ENCODE measurements around the gene KRT86. TPM values are rescaled to one million over a fixed set of nuclear protein-coding genes. Genes with fewer than 3 reads are reported as not detected.
"Not testable (repeated sequence)": the region's sequence is repeated elsewhere in the genome, so short reads cannot be mapped to it uniquely, and the experiment has no call there.

Gene KRT86
- total RNA-seq, 2 donors from 2014 or later, result 0.20 TPM; not detected in 1

GRCh38 chr12:52284562-52285171, 10.2 kb downstream of the KRT86 start:
- DNase-seq, result no peak
- ATAC-seq, result no peak
- intact Hi-C loops (cut with DNase I, micrococcal nuclease), result no loop called here

GRCh38 chr12:52285172-52285745, 10.8 kb downstream of the KRT86 start:
- no peak for ATAC-seq
- intact Hi-C loops (cut with DNase I, micrococcal nuclease), result no loop called here
- DNase-seq, result no peak

GRCh38 chr12:52285851-52286530, 11.5 kb downstream of the KRT86 start:
- ATAC-seq (no peak), DNase-seq (no peak)
- intact Hi-C loops (cut with DNase I, micrococcal nuclease), result no loop called here

DNA sequence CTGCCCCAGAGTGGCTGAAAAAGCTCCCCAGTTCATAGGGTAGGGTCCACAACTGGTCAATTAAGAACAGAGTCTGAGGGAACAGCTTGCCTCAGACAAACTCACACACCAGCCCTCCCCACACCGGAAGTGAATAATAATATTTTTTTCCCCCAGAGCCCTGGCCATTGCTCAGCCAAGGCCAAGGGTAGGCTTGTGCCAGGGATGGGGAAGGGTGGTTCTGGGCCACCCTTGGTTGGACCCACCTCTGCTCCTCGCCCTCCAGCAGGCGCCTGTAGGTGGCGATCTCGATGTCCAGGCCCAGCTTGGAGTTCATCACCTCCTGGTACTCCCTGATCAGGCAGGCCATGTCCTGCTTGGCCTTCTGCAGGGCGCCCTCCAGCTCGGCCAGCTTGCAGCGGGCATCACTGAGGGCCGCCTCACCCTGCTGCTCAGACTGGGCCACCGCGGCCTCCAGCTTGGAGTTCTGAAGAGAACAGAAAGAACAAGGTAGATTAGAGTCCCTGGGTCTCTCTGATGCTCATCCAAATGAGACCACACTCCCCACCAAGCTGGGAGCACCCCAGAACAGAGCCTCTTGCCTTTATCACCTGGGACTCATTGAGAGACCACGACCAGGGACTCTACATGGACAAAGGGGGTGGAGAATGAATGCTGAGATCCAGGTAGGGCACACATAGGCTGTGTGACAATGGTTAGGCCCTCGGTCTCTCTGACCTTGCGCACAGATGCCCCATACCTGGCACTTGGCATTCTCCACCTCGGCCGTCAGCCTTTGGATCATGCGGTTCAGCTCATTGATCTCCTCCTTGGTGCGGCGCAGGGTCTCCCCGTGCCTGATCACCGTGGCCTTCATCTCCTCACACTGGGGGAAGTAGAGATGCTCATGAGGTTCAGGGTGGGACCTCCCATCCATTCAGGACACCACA, 12.7 kb downstream of the KRT86 start:
- intact Hi-C loops (cut with DNase I, micrococcal nuclease); DNase-seq; ATAC-seq: not testable (repeated sequence)

DNA sequence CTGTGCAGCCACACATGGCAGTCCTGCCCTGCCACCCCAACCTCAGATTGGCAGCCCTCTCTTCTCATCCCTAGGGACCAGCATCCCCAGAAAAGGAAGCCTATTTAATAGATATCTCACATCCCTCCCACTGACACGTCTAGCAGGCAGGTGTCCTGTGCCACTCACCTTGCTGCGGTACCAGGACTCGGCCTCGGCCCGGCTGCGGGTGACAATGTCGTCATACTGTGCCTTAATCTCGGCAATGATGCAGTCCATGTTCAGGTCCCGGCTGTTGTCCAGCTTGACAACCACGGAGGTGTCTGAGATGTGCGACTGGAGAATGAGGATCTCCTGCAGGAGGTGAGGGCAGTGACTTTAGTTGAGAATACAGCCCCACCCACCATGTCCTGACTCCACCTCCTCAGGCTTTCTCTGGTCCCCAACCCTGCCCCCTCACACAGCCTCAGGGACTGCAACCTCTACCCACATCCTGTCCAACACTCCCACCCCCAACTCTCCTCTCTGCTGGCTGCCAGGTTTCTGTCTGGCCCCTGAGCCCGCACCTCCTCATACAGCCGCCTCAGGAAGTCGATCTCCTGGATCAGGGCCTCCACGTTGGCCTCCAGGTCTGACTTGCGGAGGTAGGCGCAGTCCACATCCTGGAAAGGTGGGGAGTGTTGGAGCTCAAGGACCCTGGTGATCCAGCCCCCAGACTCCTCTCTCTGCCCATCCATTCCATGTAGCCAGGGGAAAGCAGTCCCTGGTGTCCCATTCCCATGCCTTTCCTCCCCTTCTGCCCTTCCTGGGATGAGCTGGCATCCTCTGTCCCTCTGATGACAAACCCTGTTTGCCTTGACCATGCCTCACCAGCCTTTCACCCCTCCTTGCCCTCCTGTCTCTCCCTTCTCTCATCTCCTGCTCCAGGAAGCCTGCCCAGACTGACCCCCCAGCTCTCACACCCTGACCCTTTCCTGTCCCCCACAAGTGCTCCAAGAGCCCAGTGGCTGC, 13.7 kb downstream of the KRT86 start:
- intact Hi-C loops (cut with DNase I, micrococcal nuclease); ATAC-seq; DNase-seq: not testable (repeated sequence)

DNA sequence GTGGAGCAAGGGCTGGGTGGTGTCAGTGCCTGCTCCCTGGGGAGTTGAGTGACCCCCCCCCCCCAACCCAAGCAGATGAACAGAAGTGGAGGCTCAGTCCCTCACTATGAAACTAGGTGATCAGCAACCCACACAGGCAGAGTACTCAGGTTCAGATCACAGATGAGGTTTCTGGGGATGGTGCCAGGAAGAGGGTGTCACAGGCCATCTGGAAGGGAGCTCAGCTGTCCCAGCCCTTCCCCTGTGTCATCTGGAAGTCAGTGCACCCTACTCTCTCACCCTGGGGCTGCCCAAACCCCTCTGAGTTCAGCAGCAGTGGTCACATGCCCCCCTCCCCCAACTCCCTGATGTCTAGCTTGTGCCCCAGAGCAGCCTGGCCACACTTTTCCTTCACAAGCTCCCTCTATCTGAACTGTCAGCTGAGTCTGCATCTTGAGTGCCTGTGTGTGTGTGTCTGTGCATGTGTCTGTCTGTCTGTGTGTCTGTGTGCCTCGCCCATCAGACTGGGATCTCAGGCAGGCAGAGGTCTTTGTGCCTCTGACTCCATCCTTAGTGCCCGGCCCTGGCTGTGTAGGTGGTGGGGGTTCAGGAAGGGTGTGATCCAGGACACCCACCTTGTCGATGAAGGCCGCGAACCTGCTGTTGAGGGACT, 16.2 kb downstream of the KRT86 start:
- ATAC-seq; intact Hi-C loops (cut with DNase I, micrococcal nuclease); DNase-seq: not testable (repeated sequence)

DNA sequence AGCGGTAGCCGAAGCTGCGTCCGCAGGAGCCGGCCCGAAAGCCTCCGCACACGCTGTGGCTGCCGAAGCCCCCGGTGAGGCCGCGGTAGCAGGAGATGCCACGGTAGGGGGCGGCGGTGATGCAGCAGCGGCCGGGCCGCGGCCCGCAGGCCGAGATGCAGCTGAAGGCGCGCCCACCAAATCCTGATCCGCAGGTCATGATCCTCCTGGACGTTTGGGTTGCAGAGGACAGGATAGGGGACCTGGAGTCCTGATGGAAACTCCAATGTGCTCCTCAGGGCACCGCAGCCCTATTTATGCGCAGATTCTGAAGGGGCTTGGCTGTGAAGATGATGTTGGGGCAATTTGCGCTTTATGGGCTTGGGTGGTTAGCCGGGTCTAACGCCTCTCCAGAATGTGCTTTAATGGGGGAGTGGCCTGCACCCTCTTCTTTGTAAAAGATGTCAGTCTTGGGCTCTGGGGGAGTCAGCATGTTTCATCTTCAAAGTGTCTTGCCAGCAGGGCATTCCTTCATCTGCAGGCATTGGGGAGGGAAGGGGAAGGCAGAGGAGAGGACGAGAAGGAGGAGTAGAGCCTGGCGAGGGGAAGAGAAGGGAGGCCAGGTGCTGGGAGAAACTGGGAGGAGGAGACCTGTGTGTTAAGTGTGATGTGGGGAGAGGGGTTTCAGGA, 17.0 kb downstream of the KRT86 start, which contains the start of gene KRT81:
Gene KRT81 (minus strand): TSS at position 268 of the 669 bp plus-strand sequence. CDS start 69 bp downstream, at position 199.
- intact Hi-C loops (cut with DNase I, micrococcal nuclease), result no loop called here
- ATAC-seq (no peak), DNase-seq (no peak)

DNA sequence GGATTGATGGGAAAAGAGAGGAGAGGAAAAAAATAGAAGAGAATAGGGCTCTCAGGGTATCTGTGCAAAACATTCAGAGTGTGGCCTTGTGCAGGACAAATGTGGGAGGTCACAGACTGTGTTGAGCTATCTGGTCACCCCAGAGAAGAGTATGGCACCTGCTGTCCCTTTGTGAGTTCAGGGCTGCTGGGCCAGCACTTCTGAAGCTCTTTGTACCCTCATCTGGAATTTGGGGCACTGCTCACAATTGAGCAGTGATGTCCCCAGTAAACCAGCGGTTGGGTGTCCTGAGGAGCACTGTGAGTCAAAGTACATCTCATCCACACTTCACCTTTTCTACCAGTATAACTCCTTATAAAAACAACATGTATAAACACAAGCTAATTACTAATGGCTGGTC, 19.5 kb downstream of the KRT86 start:
- no peak for ATAC-seq
- no peak for DNase-seq

DNA sequence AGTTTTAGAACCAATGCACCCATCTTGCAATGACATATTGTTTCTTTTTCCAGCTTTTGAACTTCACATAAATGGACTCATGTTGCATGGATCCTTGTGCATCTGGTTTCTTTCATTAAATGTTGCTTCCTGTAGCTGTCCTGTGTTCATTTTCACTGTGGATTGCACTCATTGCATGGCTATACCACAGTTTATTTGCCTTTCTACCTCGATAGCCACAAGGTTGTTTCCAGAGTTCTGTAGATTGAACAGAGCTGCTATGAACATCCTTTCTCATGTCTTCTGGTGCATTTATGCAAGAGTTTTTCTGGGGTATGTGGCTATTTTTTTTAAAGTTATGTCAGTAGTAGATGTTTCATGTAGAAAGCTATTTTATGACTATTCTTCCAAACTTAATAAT, 20.4 kb downstream of the KRT86 start:
- ATAC-seq (no peak), DNase-seq (no peak)
- intact Hi-C loops (cut with DNase I, micrococcal nuclease), result no loop called here

More for the DNA sequence above, 19.5 kb downstream of the KRT86 start:
- intact Hi-C loops (cut with DNase I, micrococcal nuclease), result no loop called here

DNA sequence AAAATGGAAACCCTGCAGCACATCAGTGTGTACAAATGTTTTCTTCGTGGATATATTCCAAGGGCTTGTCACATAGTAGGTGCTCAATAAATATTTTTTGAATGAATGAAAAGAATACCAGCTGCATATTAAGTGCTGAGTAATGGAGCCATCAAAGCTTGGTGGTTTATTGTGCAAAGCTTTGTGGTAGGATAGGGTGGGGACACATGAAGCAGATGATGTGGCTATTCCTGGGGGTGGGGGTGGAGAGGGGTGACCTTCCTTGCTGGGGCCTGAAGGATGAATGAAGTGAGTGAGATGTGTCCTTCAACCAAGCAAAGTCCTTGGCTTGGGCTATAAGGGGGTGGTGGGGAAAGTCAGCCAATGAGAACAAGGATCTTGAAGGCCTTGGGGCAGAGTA, 21.2 kb downstream of the KRT86 start:
- intact Hi-C loops (cut with DNase I, micrococcal nuclease), result no loop called here
- DNase-seq (no peak), ATAC-seq (no peak)

GRCh38 chr12:52296572-52297215, 22.2 kb downstream of the KRT86 start:
- intact Hi-C loops (cut with DNase I, micrococcal nuclease), result no loop called here
- DNase-seq (no peak), ATAC-seq (no peak)

DNA sequence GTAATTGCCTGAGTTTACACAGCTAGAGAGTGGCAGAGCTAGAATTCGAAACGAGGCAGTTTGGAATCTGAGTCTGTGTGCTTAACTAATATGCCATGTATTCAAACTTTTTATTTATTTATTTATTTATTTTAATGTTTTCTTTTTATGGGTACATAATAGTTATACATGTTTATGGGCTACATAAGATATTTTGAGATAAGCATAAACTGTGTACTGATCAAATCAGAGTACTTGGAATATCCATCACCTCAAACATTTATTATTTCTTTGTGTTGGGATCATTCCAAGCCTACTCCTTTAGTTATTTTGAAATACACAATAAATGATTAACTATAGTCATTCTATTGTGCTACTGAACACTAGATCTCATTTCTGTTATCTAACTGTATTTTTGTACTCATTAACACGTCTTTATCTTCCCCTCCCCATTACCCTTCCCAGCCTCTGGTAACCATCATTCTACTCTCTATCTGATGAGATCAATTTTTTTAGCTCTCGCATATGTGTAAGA, 24.3 kb downstream of the KRT86 start:
- ATAC-seq (no peak), DNase-seq (no peak)
- intact Hi-C loops (cut with DNase I, micrococcal nuclease), result no loop called here

GRCh38 chr12:52300796-52301691, 26.6 kb downstream of the KRT86 start:
- intact Hi-C loops (cut with DNase I, micrococcal nuclease), result no loop called here
- no peak for ATAC-seq
- peak in 1 of 2 donors; percentile 10 for DNase-seq

GRCh38 chr12:52301721-52302120, 27.3 kb downstream of the KRT86 start:
- DNase-seq, result peak in 1 of 2 donors; percentile 9
- ATAC-seq; intact Hi-C loops (cut with DNase I, micrococcal nuclease): not testable (repeated sequence)

GRCh38 chr12:52302242-52302914, 27.9 kb downstream of the KRT86 start:
- ATAC-seq; DNase-seq; intact Hi-C loops (cut with DNase I, micrococcal nuclease): not testable (repeated sequence)

Data from left colon (tissue), 2 donors.